HepG2 (cell line): ENCODE data around the gene CSE1L. TPM values are rescaled to one million over a fixed set of nuclear protein-coding genes. Genes with fewer than 3 reads are reported as not detected.

Experiments
- ATAC-seq: fragments of 200-7000 bp; cut with Tn5 transposase; 3 replicates; pipeline ENCODE4 v1.9.1; 2020; ENCODE audit warnings: mild to moderate bottlenecking, moderate library complexity
- BruUV-seq: library from RNA; stranded (reverse); fragments of 400-500 nt; replicated peaks from 2 replicates; lab custom pipeline; 2021; lab: Mats Ljungman, UMichigan
- CTCF ChIA-PET: fragments of 300-600 bp; formaldehyde crosslinking; extraction: SDS; loops from one replicate; lab custom pipeline; 2021; ENCODE audit warnings: low total read pairs, inconsistent platforms, low intra/inter-chr PET ratio; lab: Yijun Ruan, JAX
- POLR2A ChIA-PET: fragments of 350-600 bp; sonication (Branson Sonifier 250); formaldehyde crosslinking; loops from one replicate; lab custom pipeline; 2020; ENCODE audit warnings: antibody characterized with exemption, inconsistent platforms; lab: Yijun Ruan, JAX
- DNase-seq: peaks from one replicate; pipeline ENCODE4 v3.0.0-alpha.2; 2015; ENCODE audit warnings: low spot score
- FAIRE-seq: peaks from 3 replicates; lab custom pipeline; 2011; peaks lifted over from hg19 to GRCh38; lab: Jason Lieb, UNC
- H2AFZ ChIP-seq: one replicate; pipeline ENCODE4 v1.6.1; 2011; ENCODE audit warnings: low read length, inconsistent platforms
- H3K27ac ChIP-seq: fragments of 300-600 bp; 3 replicates; pipeline ENCODE4 v1.8.0; 2011; ENCODE audit warnings: mixed run types, mild to moderate bottlenecking, mixed read lengths, low read length, inconsistent platforms; ENCODE audit not compliant: insufficient read depth; ENCODE audit errors: extremely low read length
- H3K27me3 ChIP-seq, 2 experiments: fragments of 200-600 bp in 1 of 2; 2 replicates in 1 of 2; 3 replicates in 1 of 2; pipeline versions ENCODE4 v1.6.0 to v1.8.0; 2011; ENCODE audit warnings: low read length in 2 of 2, mild to moderate bottlenecking in 2 of 2, moderate library complexity in 2 of 2, inconsistent platforms in 1 of 2; ENCODE audit not compliant: insufficient read depth in 2 of 2, control insufficient read depth in 1 of 2
- H3K36me3 ChIP-seq, 2 experiments: fragments of 200-600 bp in 1 of 2; replicated peaks in 1 of 2; 2 replicates in 1 of 2; 3 replicates in 1 of 2; pipeline versions ENCODE4 v1.5.1 to v1.8.0; 2011; ENCODE audit warnings: low read length in 2 of 2, inconsistent platforms in 1 of 2; ENCODE audit not compliant: insufficient read depth in 2 of 2, control insufficient read depth in 1 of 2
- H3K4me1 ChIP-seq: 2 replicates; pipeline ENCODE4 v1.5.1; 2012; ENCODE audit warnings: low read length, inconsistent platforms; ENCODE audit not compliant: insufficient read depth
- H3K4me2 ChIP-seq: 2 replicates; pipeline ENCODE4 v1.6.0; 2011; ENCODE audit warnings: low read depth, low read length, inconsistent platforms
- H3K4me3 ChIP-seq, 3 experiments: fragments of 200-600 bp in 1 of 3; sonication (generic), shearing (Covaris generic) in 1 of 3; replicated peaks in 1 of 3; 2 replicates each; pipeline ENCODE4 v1.5.1; 2011 to 2016; ENCODE audit warnings: low read length in 3 of 3, inconsistent platforms in 2 of 3, low read depth in 2 of 3, mild to moderate bottlenecking in 2 of 3, control low read depth in 1 of 3, mixed read lengths in 1 of 3; ENCODE audit not compliant: insufficient read depth in 1 of 3
- H3K79me2 ChIP-seq: one replicate; pipeline ENCODE4 v1.6.1; 2011; ENCODE audit warnings: low read length, inconsistent platforms; ENCODE audit not compliant: insufficient read depth
- H3K9ac ChIP-seq: 2 replicates; pipeline ENCODE4 v1.6.0; 2011; ENCODE audit warnings: mild to moderate bottlenecking, low read depth, low read length, inconsistent platforms; ENCODE audit not compliant: insufficient read depth
- H3K9me3 ChIP-seq: 2 replicates; pipeline ENCODE4 v1.5.1; 2012; ENCODE audit warnings: mild to moderate bottlenecking, low read length
- H4K20me1 ChIP-seq: 2 replicates; pipeline ENCODE4 v1.6.0; 2011; ENCODE audit warnings: inconsistent platforms, mild to moderate bottlenecking, low read length, moderate library complexity; ENCODE audit not compliant: insufficient read depth
- KLF16 ChIP-seq, 2 experiments: sonication (generic) in 1 of 2; formaldehyde crosslinking in 1 of 2; IDR thresholded peaks; 2 replicates each; pipeline versions ENCODE4 v1.6.1 to v1.8.0; 2016 to 2023; ENCODE audit warnings: missing genetic modification reagents in 2 of 2, missing compliant biosample characterization in 1 of 2
- RAD21 ChIP-seq: fragments of 450-650 bp; formaldehyde crosslinking; IDR thresholded peaks from 2 replicates; pipeline ENCODE4 v1.5.0; 2020; ENCODE audit warnings: mild to moderate bottlenecking
- RFXAP ChIP-seq: sonication (generic); formaldehyde crosslinking; IDR thresholded peaks from 2 replicates; pipeline ENCODE4 v1.4.0; 2020; ENCODE audit warnings: missing genetic modification reagents, borderline replicate concordance
- SMC3 ChIP-seq: IDR thresholded peaks from 2 replicates; pipeline ENCODE4 v1.6.1; 2011; ENCODE audit warnings: low read length, improper control_type of control experiment
- STAG1 ChIP-seq: sonication (generic); formaldehyde crosslinking; IDR thresholded peaks from 2 replicates; pipeline ENCODE4 v1.4.0; 2020; ENCODE audit warnings: missing genetic modification reagents
- ZNF430 ChIP-seq: sonication (generic); formaldehyde crosslinking; IDR thresholded peaks from 2 replicates; pipeline ENCODE4 v1.9.0; 2021; ENCODE audit warnings: mild to moderate bottlenecking, missing genetic modification reagents
- ZNF652 ChIP-seq: IDR thresholded peaks from 2 replicates; pipeline ENCODE4 v1.6.1; 2016; ENCODE audit warnings: low read depth, borderline replicate concordance
- WGBS: methylation state at CpG from one replicate; pipeline ENCODE4 v1.1.6; 2017; ENCODE audit warnings: low lambda C conversion rate; 5-methylcytosine and 5-hydroxymethylcytosine counted together
- in situ Hi-C: cut with HindIII; loops from 2 replicates; pipeline ENCODE4 v1.10.0; 2017; ENCODE audit warnings: low pct_unique_long_range_greater_than_20kb; ENCODE audit not compliant: extremely low pct_ligation_motif_present
- intact Hi-C: fragments of 100-400 bp; cut with micrococcal nuclease; formaldehyde crosslinking; loops from one replicate; pipeline ENCODE4 v1.10.0; 2022; ENCODE audit not compliant: unreplicated experiment
- polyA plus RNA-seq, 8 experiments: library from polyadenylated mRNA; depleted of rRNA in 3 of 8; stranded (reverse) in 7 of 8; unstranded in 1 of 8; fragments of >200 nt; fragmentation: Illumina TruSeq in 4 of 8; extraction: Trizol in 4 of 8; gene quantifications; 2 replicates each; pipeline versions ENCODE4 v1.2.1 to v1.2.3, GENCODE V29; 2011 to 2016; ENCODE audit warnings: low read depth in 4 of 8, missing spikeins in 1 of 8, mixed read lengths in 1 of 8; ENCODE audit not compliant: insufficient read depth in 1 of 8
- total RNA-seq, 5 experiments: library from RNA; depleted of rRNA; stranded (reverse); fragments of >200 nt; fragmentation: Illumina TruSeq; extraction: Trizol; gene quantifications; 2 replicates each; pipeline ENCODE4 v1.2.3, GENCODE V29; 2016; ENCODE audit warnings: low read depth in 1 of 5
- TF ChIP-seq, protein P1 (sequence below): sonication (generic); formaldehyde crosslinking; IDR thresholded peaks from 2 replicates; pipeline ENCODE4 v1.4.0; 2020; ENCODE audit warnings: missing genetic modification reagents
- TF ChIP-seq, protein P2 (sequence below): sonication (generic); formaldehyde crosslinking; IDR thresholded peaks from 2 replicates; pipeline ENCODE4 v1.4.0; 2020; ENCODE audit warnings: mild to moderate bottlenecking, missing genetic modification reagents, borderline replicate concordance
- TF ChIP-seq, protein P3 (sequence below): sonication (generic); formaldehyde crosslinking; IDR thresholded peaks from 2 replicates; pipeline ENCODE4 v1.5.0; 2020; ENCODE audit warnings: mild to moderate bottlenecking, missing genetic modification reagents, moderate library complexity

The CSE1L gene
- total and polyA plus RNA-seq, 2 of the 13 experiments (the other 11 are each of a cell fraction or from before 2014, with no cell fraction given) = 56.9 to 258 TPM

DNA sequence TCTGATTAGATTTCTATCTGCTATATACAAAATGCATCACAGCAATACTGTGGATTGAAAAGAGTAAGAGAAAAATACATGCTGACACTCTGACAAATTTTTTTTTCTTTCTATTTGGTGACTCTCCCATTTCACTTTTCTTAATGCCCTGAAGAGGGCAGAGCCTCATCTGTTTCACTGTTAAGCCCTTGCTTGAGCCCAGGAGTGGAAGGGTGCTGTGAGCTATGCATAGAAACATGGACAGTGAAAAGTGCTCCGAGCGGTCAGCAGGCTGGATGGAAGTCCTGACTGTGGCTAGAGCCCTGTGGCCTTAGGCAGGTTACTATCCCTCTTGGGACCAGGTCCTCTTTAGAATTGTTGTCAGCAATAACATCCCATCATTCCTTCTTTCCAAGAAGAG is 17.4 kb upstream of the CSE1L start:
- no peak overlapping the region for H2AFZ ChIP-seq
- no TSS peak for BruUV-seq
- intact Hi-C loops (loop anchor here (2.0 kb wide), 1 partner anchor 24 kb away; no protein-coding TSS in a partner anchor), in situ Hi-C loops (no loop called here)
- no peak overlapping the region for H3K27ac ChIP-seq
- TF ChIP-seq ZNF430 (CRISPR knock-in tag) = no peak
- TF ChIP-seq STAG1 (CRISPR knock-in tag) = peak; percentile 58
- TF ChIP-seq ZNF652 (CRISPR knock-in tag) = peak; percentile 77
- peak; percentile 29; the same call in 1 of the 2 replicates for TF ChIP-seq RAD21 (CRISPR knock-in tag)
- 0 out of 4 replicates have a peak, but pooled peaks of 1 of the 2 experiments have one; percentile 51 for TF ChIP-seq KLF16 (CRISPR knock-in tag; IDR thresholded peaks at IDR 0.05)
- TF ChIP-seq, protein P1, sequence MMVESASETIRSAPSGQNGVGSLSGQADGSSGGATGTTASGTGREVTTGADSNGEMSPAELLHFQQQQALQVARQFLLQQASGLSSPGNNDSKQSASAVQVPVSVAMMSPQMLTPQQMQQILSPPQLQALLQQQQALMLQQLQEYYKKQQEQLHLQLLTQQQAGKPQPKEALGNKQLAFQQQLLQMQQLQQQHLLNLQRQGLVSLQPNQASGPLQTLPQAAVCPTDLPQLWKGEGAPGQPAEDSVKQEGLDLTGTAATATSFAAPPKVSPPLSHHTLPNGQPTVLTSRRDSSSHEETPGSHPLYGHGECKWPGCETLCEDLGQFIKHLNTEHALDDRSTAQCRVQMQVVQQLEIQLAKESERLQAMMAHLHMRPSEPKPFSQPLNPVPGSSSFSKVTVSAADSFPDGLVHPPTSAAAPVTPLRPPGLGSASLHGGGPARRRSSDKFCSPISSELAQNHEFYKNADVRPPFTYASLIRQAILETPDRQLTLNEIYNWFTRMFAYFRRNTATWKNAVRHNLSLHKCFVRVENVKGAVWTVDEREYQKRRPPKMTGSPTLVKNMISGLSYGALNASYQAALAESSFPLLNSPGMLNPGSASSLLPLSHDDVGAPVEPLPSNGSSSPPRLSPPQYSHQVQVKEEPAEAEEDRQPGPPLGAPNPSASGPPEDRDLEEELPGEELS (CRISPR knock-in tag) = no peak
- TF ChIP-seq SMC3 = peak; percentile 13; the same call in 1 of the 2 replicates
- TF ChIP-seq, protein P2, sequence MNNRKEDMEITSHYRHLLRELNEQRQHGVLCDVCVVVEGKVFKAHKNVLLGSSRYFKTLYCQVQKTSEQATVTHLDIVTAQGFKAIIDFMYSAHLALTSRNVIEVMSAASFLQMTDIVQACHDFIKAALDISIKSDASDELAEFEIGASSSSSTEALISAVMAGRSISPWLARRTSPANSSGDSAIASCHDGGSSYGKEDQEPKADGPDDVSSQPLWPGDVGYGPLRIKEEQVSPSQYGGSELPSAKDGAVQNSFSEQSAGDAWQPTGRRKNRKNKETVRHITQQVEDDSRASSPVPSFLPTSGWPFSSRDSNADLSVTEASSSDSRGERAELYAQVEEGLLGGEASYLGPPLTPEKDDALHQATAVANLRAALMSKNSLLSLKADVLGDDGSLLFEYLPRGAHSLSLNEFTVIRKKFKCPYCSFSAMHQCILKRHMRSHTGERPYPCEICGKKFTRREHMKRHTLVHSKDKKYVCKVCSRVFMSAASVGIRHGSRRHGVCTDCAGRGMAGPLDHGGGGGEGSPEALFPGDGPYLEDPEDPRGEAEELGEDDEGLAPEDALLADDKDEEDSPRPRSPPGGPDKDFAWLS (CRISPR knock-in tag) = no peak
- no peak for TF ChIP-seq RFXAP (CRISPR knock-in tag)
- TF ChIP-seq, protein P3, sequence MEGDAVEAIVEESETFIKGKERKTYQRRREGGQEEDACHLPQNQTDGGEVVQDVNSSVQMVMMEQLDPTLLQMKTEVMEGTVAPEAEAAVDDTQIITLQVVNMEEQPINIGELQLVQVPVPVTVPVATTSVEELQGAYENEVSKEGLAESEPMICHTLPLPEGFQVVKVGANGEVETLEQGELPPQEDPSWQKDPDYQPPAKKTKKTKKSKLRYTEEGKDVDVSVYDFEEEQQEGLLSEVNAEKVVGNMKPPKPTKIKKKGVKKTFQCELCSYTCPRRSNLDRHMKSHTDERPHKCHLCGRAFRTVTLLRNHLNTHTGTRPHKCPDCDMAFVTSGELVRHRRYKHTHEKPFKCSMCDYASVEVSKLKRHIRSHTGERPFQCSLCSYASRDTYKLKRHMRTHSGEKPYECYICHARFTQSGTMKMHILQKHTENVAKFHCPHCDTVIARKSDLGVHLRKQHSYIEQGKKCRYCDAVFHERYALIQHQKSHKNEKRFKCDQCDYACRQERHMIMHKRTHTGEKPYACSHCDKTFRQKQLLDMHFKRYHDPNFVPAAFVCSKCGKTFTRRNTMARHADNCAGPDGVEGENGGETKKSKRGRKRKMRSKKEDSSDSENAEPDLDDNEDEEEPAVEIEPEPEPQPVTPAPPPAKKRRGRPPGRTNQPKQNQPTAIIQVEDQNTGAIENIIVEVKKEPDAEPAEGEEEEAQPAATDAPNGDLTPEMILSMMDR (CRISPR knock-in tag) = peak; percentile 58
- H4K20me1 ChIP-seq = no peaks in the 10 kb centered on the region
- 90% methylated on average over 2 of the region's 2 CpGs for WGBS
- FAIRE-seq (peak; percentile 4), ATAC-seq (peak; percentile 84), DNase-seq (peak; percentile 58)
- POLR2A ChIA-PET = interaction anchor here (0.5 to 1.3 kb wide), 2 partner anchors 18 to 190 kb away, joined by 4 to 7 read pairs; partner anchors contain the start of genes CSE1L and DDX27
- CTCF ChIA-PET = no interaction called here
- no peaks in the 10 kb centered on the region for H3K79me2 ChIP-seq
- H3K36me3 ChIP-seq = peaks cover 52 to 78% of the 10 kb centered on the region in 2 experiments
- H3K9ac ChIP-seq = no peak overlapping the region
- H3K27me3 ChIP-seq = no peaks in the 10 kb centered on the region
- H3K4me2 ChIP-seq = no peak overlapping the region
- no peaks in the 10 kb centered on the region for H3K9me3 ChIP-seq
- no peak overlapping the region for H3K4me3 ChIP-seq
- no peaks in the 10 kb centered on the region for H3K4me1 ChIP-seq
